Neuronal stem cell (in vitro differentiated cells): Measurements from ENCODE around the gene INTS13.
"Not testable (repeated sequence)": the region's sequence is repeated elsewhere in the genome, so short reads cannot be mapped to it uniquely, and the experiment has no call there.

Experiments used
- DNase-seq: peaks from one replicate; pipeline ENCODE4 v3.0.0-alpha.2; 2013; ENCODE audit warnings: low spot score
- H2AFZ ChIP-seq: one replicate; pipeline ENCODE4 v1.6.1; 2013; ENCODE audit warnings: mild to moderate bottlenecking, low read length, inconsistent platforms
- H2AK5ac ChIP-seq: 2 replicates; pipeline ENCODE4 v1.6.1; 2013; ENCODE audit warnings: low read depth, mild to moderate bottlenecking, inconsistent platforms, low read length, moderate library complexity, mixed read lengths
- H2BK120ac ChIP-seq: 2 replicates; pipeline ENCODE4 v1.6.1; 2013; ENCODE audit warnings: low read depth, mild to moderate bottlenecking, inconsistent platforms, low read length, moderate library complexity, mixed read lengths
- H2BK12ac ChIP-seq: one replicate; pipeline ENCODE4 v1.6.1; 2013; ENCODE audit warnings: low read length, inconsistent platforms
- H2BK15ac ChIP-seq: 2 replicates; pipeline ENCODE4 v1.6.1; 2013; ENCODE audit warnings: mild to moderate bottlenecking, low read length, inconsistent platforms, mixed read lengths
- H2BK5ac ChIP-seq: one replicate; pipeline ENCODE4 v1.6.1; 2013; ENCODE audit warnings: inconsistent platforms, mild to moderate bottlenecking, low read length, moderate library complexity
- H3K14ac ChIP-seq: one replicate; pipeline ENCODE4 v1.6.1; 2013; ENCODE audit warnings: low read length, inconsistent platforms
- H3K18ac ChIP-seq: 2 replicates; pipeline ENCODE4 v1.6.1; 2013; ENCODE audit warnings: low read length, inconsistent platforms
- H3K23ac ChIP-seq: 2 replicates; pipeline ENCODE4 v1.6.1; 2013; ENCODE audit warnings: low read depth, mild to moderate bottlenecking, mixed read lengths, low read length, inconsistent platforms; ENCODE audit not compliant: poor library complexity
- H3K27ac ChIP-seq: replicated peaks from 3 replicates; pipeline ENCODE4 v1.5.1; 2013; ENCODE audit warnings: low read length, inconsistent platforms
- H3K27me3 ChIP-seq, 3 experiments: 2 replicates each; pipeline ENCODE4 v1.6.1; 2013; ENCODE audit warnings: low read length in 3 of 3, mild to moderate bottlenecking in 2 of 3, inconsistent platforms in 1 of 3, low read depth in 1 of 3, mixed read lengths in 1 of 3, moderate library complexity in 1 of 3; ENCODE audit not compliant: control insufficient read depth in 3 of 3, insufficient read depth in 3 of 3
- H3K36me3 ChIP-seq, 2 donors: replicated peaks in 1 of 2; 2 replicates each; pipeline ENCODE4 v1.6.1; 2013; ENCODE audit warnings: low read length in 2 of 2; ENCODE audit not compliant: control insufficient read depth in 2 of 2, insufficient read depth in 2 of 2
- H3K4ac ChIP-seq: 2 replicates; pipeline ENCODE4 v1.6.1; 2013; ENCODE audit warnings: inconsistent platforms, mild to moderate bottlenecking, low read length, moderate library complexity
- H3K4me1 ChIP-seq, 2 donors: 1 replicate in 1 of 2; 2 replicates in 1 of 2; pipeline ENCODE4 v1.6.1; 2013; ENCODE audit warnings: low read length in 2 of 2, low read depth in 1 of 2; ENCODE audit not compliant: control insufficient read depth in 2 of 2, insufficient read depth in 1 of 2
- H3K4me2 ChIP-seq: one replicate; pipeline ENCODE4 v1.6.1; 2013; ENCODE audit warnings: mild to moderate bottlenecking, low read length, inconsistent platforms; ENCODE audit not compliant: insufficient read depth, poor library complexity, severe bottlenecking
- H3K4me3 ChIP-seq, 2 donors: 2 replicates each; pipeline ENCODE4 v1.5.1; 2013; ENCODE audit warnings: low read length in 2 of 2, mild to moderate bottlenecking in 2 of 2, inconsistent platforms in 1 of 2, moderate library complexity in 1 of 2
- H3K79me1 ChIP-seq: one replicate; pipeline ENCODE4 v1.6.1; 2013; ENCODE audit warnings: low read depth, mild to moderate bottlenecking, inconsistent platforms, low read length, moderate library complexity
- H3K9ac ChIP-seq: one replicate; pipeline ENCODE4 v1.6.1; 2013; ENCODE audit warnings: mild to moderate bottlenecking, low read depth, low read length, inconsistent platforms; ENCODE audit not compliant: poor library complexity
- H3K9me3 ChIP-seq, 2 donors: replicated peaks in 1 of 2; 2 replicates each; pipeline versions ENCODE3 to v1.6.1; 2013; ENCODE audit warnings: low read length in 2 of 2, mild to moderate bottlenecking in 2 of 2, inconsistent platforms in 1 of 2, low read depth in 1 of 2, mixed read lengths in 1 of 2, moderate library complexity in 1 of 2; ENCODE audit not compliant: control insufficient read depth in 2 of 2, insufficient read depth in 1 of 2
- H4K8ac ChIP-seq: one replicate; pipeline ENCODE4 v1.6.1; 2013; ENCODE audit warnings: low read depth, mild to moderate bottlenecking, inconsistent platforms, low read length, moderate library complexity
- H4K91ac ChIP-seq: one replicate; pipeline ENCODE4 v1.6.1; 2013; ENCODE audit warnings: low read length, low read depth, mild to moderate bottlenecking, inconsistent platforms; ENCODE audit not compliant: poor library complexity
- WGBS, 2 donors: extraction: QIAGEN DNeasy Blood & Tissue Kit; methylation state at CpG; one replicate each; pipeline ENCODE4 v1.1.7; 2013; ENCODE audit warnings: missing lambda C conversion rate in 2 of 2, mixed read lengths in 1 of 2; ENCODE audit not compliant: insufficient read length in 2 of 2, insufficient replicate concordance in 1 of 2; ENCODE audit errors: extremely low coverage in 2 of 2; 5-methylcytosine and 5-hydroxymethylcytosine counted together

INTS13 gene

GRCh38 chr12:26966842-26967241 is 29.1 kb upstream of the INTS13 start:
- H2BK120ac ChIP-seq = no peak overlapping the region
- no peak for DNase-seq
- no peak overlapping the region for H2BK15ac ChIP-seq
- H3K4me2 ChIP-seq = no peak overlapping the region
- H3K79me1 ChIP-seq = no peaks in the 10 kb centered on the region
- H3K4me3 ChIP-seq = no peak overlapping the region
- no peak overlapping the region for H2AFZ ChIP-seq
- no peak overlapping the region for H3K14ac ChIP-seq
- peaks cover 0 to 3% of the 10 kb centered on the region in 2 donors for H3K9me3 ChIP-seq
- no peak overlapping the region for H3K18ac ChIP-seq
- H3K27me3 ChIP-seq = no peaks in the 10 kb centered on the region
- H3K4me1 ChIP-seq = no peaks in the 10 kb centered on the region
- no peak overlapping the region for H2BK12ac ChIP-seq
- peaks cover 4 to 98% of the 10 kb centered on the region in 2 donors for H3K36me3 ChIP-seq
- no peak overlapping the region for H3K4ac ChIP-seq
- no peak overlapping the region for H3K27ac ChIP-seq
- no peak overlapping the region for H2AK5ac ChIP-seq
- H4K91ac ChIP-seq = no peak overlapping the region
- no peak overlapping the region for H3K9ac ChIP-seq
- H4K8ac ChIP-seq = no peak overlapping the region
- no peak overlapping the region for H3K23ac ChIP-seq
- H2BK5ac ChIP-seq = no peak overlapping the region
- no CpG with 5 or more reads among the region's 3 CpGs for WGBS, 2 donors

GRCh38 chr12:26963413-26963812 is 25.6 kb upstream of the INTS13 start:
- H4K91ac ChIP-seq = no peak overlapping the region
- no peak overlapping the region for H2BK15ac ChIP-seq
- H2BK5ac ChIP-seq = no peak overlapping the region
- no peak overlapping the region for H4K8ac ChIP-seq
- H3K9me3 ChIP-seq = peaks cover 0 to 3% of the 10 kb centered on the region in 2 donors
- H3K79me1 ChIP-seq = no peaks in the 10 kb centered on the region
- H3K36me3 ChIP-seq = peaks cover 4 to 93% of the 10 kb centered on the region in 2 donors
- H2BK12ac ChIP-seq = no peak overlapping the region
- no CpG with 5 or more reads among the region's 1 CpG for WGBS, 2 donors
- H2BK120ac ChIP-seq = no peak overlapping the region
- no peak overlapping the region for H3K9ac ChIP-seq
- no peak overlapping the region for H2AFZ ChIP-seq
- no peak overlapping the region for H3K4me2 ChIP-seq
- no peak overlapping the region for H3K27ac ChIP-seq
- no peak overlapping the region for H3K18ac ChIP-seq
- no peaks in the 10 kb centered on the region for H3K4me1 ChIP-seq
- no peak overlapping the region for H3K23ac ChIP-seq
- no peak overlapping the region for H3K4ac ChIP-seq
- H3K4me3 ChIP-seq = no peak overlapping the region
- no peak overlapping the region for H3K14ac ChIP-seq
- DNase-seq = no peak
- H2AK5ac ChIP-seq = no peak overlapping the region
- no peaks in the 10 kb centered on the region for H3K27me3 ChIP-seq

GRCh38 chr12:26961803-26962202 is 24.0 kb upstream of the INTS13 start:
- no peak for DNase-seq
- Histone ChIP-seq H2BK5ac (no peak overlapping the region), H2BK12ac (no peak overlapping the region), H3K4me2 (no peak overlapping the region), H2AK5ac (no peak overlapping the region), H3K27ac (no peak overlapping the region), H3K18ac (no peak overlapping the region), H3K4ac (no peak overlapping the region), H2BK15ac (no peak overlapping the region), H3K14ac (no peak overlapping the region), H3K36me3 (peaks cover 2 to 93% of the 10 kb centered on the region in 2 donors), H3K27me3 (no peaks in the 10 kb centered on the region), H2AFZ (no peak overlapping the region), H4K8ac (no peak overlapping the region), H4K91ac (no peak overlapping the region), H3K79me1 (no peaks in the 10 kb centered on the region), H2BK120ac (no peak overlapping the region), H3K4me3 (no peak overlapping the region), H3K9me3 (peaks cover 0 to 2% of the 10 kb centered on the region in 2 donors), H3K4me1 (no peaks in the 10 kb centered on the region), H3K9ac (no peak overlapping the region), H3K23ac (no peak overlapping the region)
- no CpG with 5 or more reads among the region's 1 CpG for WGBS, 2 donors

GRCh38 chr12:26961391-26961790 is 23.6 kb upstream of the INTS13 start:
- H4K8ac ChIP-seq, H3K4me2 ChIP-seq, H3K18ac ChIP-seq, H3K79me1 ChIP-seq, H3K9me3 ChIP-seq, H3K9ac ChIP-seq, DNase-seq, H4K91ac ChIP-seq, H2BK15ac ChIP-seq, H2BK5ac ChIP-seq, H3K23ac ChIP-seq, H2AK5ac ChIP-seq, H3K4me1 ChIP-seq, H3K14ac ChIP-seq, H3K4ac ChIP-seq, H2BK12ac ChIP-seq, H3K27me3 ChIP-seq, H3K27ac ChIP-seq, H3K4me3 ChIP-seq, H2AFZ ChIP-seq, H2BK120ac ChIP-seq: not testable (repeated sequence)
- peaks cover 3 to 93% of the 10 kb centered on the region in 2 donors for H3K36me3 ChIP-seq
- WGBS, 2 donors = no CpG with 5 or more reads among the region's 7 CpGs
